Colon (tissue), 2 donors: ENCODE results near the gene CTNND2.
"Not testable (repeated sequence)": the region's sequence is repeated elsewhere in the genome, so short reads cannot be mapped to it uniquely, and the experiment has no call there.

Source experiments
- FAIRE-seq: peaks from 2 replicates; lab custom pipeline; 2012; peaks lifted over from hg19 to GRCh38; lab: Jason Lieb, UNC
- donor health status: control.
- donor health status: control.

The CTNND2 gene

DNA sequence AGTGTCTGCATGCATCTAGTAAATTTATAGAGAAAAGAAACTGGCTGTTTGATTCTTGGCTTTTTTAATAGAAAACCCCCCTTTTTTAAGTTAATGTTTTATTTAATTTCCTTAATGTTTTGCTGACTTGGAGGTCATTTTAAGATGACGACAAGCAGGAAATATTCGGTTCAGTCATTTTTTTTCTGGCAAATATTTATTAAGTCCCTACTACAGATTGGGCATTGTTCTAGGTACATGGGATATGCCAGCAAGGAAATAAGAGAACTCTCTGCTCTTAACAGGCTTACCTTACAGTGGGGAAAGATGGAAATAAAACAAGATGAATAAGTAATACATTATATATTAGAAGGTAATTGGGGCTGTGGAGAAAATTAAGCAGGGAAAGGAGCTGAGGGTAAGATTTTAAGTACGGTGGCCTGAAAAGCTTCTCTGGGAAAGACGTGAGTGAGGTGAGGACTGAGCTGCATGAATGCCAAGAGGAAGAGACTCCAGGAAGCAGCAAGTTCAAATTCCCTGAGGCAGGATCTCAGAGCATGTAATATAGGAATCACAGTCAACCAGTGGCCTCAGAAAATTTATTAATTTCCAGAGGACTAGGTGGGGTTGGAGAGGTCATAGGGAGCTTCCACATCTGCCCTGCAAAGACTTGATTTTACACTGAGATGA lies 827.2 kb downstream of the CTNND2 start:
- FAIRE-seq = no peak

DNA sequence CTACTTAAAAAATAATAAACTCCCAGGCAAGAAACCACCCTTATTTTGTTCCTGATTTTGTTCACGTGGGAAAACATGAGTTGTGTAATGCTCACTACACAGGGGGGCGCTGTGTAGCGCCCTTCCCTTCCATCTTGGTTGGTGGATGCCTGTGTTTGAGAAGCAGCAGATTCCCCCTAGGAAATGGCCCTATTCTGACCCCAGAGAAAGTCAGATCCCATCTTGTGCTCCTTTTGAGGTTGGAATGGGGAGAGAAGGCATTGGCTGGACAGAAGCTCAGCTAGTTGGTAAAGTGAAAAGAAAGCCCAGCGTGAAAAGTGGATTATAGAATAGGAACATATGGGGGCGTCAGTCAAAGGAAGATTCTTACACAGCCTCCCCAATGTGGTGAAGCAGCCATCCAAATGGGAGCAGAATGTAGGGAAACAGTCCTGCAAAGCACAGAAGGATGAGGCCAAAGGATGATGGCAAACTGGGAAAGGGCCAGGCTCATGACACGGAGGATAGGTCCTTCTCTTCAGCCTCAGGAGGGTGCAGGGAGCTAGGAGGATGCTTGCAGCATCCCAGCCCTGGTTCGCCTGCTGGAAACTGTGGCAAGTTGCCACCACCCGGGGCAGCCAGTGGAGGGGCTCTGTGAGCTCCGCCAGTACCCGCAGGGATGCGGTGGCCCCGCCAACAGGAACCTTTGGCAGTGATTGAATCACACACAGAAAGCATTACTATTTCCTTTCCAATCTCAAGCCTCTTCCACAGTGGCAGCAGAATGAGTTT lies 829.0 kb downstream of the CTNND2 start:
- FAIRE-seq = no peak

DNA sequence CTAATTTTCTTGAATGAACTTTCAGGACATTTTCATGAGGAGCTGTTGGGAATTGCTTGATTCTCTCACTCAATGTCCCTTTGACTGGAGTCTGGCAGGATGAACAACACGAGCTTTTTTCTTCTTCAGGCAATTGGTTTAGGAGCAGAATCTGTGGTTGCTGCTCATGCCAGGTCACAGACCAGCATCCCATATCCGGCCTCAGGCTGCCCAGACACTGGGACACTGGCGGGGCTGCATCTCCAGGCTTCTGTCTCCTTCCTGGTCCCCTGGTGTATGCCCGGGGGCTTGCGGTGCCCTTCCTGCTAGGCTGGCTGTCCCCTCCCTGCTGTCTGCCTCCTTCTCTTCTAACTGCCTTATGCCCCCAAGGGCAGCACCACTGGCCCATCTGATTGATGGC lies 831.7 kb downstream of the CTNND2 start:
- no peak for FAIRE-seq

DNA sequence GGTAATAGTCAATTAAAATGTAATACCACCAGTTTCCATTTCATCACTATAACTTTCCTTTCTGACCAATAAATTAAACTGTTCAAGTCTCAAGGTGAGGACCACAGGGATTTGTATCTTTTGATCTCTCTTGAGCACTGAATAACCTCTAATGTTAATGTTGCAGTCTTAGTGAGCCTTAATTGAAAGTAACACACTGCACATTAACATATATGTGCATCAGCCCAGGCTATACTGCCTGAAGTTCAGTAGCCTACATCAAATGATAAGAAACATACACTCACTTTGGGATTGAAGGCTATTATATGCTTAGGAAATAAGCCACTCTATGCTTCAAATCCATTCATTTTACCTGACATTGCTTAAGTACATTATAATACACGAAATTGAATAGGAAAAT lies 832.2 kb downstream of the CTNND2 start:
- no peak for FAIRE-seq

DNA sequence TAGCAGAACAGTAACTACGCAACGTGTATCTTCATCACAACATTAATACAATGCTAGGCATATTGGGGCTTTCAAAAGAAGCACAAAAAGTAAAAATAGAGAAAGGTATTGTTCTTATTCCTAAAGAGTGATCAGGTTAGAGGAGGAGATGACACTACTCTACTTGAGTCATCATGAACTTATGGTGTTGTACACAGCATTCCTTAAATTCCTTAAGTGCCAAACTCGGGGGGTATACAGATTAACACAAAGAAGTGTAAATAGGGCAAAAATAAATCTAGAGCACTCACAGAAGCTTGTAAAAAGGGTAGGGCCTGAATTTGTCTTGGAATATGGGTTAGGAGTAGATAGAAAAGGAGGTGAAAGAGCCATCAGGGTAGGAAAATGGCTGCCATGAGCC lies 835.2 kb downstream of the CTNND2 start:
- no peak for FAIRE-seq

DNA sequence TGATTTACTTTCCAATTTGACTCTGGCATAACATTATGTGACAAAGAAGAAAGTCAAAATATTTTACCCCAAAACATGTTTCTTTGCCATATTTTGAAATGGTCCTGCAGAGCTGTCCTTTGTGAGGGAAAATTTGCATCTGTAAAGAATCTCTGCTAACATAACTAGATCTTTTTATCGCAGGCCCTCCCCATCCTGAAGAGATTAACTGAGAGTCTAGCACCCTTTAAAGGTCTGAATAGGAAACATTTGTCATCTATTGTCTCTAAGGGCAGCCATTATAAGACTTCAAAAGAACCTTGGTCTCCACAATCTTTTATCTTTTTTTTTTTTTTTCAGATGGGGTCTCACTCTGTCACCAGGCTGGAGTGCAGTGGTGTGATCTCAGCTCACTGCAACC lies 838.5 kb downstream of the CTNND2 start:
- not testable (repeated sequence) for FAIRE-seq

DNA sequence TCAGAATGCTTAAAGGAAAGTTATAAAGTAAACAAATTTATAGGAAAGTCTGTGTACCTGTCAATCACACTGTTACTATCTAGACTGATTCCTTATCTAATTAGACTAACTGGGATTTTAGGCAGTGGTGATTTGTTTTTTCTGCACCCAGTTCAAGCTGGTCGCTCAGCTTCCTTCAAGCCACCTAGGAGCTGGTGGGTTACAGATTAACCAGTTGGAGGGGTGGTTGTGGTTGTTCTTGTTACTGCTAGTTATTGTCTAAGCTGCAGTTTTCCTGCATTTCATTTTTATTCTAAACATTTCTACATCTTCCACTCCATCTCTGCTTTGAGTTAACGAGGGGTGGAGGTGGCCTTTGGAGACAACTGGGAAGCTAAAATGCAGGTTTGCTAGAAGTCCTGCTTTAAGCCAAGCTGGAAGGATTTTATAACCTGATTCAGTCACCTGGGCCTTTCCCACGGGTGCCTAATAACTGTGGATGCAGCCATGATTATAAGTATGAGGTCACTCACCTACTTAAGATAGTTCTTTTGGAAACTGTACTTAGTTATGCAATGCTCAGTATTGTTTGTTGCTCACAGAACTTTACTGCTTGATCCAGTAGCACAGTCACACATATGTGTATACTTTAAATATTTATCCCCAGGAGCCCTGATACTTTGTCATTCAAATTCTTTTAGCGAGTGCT lies 839.3 kb downstream of the CTNND2 start:
- no peak for FAIRE-seq

DNA sequence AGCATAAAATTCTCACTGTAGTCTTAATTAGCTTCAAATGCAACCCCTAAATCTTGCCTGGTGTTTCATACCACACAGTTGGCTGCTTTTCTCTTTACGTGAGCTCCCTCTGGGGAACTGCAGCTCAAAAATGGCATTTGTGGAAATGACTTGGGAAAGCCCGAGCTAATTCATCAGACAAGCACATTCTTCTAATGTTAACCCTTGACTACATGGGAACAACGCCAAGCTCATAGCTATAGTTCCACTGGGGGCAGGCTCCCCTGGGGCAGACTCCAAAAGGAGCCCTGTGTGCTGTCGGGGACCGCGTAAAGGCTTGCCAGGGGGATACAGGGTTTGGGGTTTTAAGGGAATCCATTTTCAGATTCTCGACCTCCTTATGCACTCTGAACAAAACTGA lies 841.8 kb downstream of the CTNND2 start:
- FAIRE-seq = no peak

DNA sequence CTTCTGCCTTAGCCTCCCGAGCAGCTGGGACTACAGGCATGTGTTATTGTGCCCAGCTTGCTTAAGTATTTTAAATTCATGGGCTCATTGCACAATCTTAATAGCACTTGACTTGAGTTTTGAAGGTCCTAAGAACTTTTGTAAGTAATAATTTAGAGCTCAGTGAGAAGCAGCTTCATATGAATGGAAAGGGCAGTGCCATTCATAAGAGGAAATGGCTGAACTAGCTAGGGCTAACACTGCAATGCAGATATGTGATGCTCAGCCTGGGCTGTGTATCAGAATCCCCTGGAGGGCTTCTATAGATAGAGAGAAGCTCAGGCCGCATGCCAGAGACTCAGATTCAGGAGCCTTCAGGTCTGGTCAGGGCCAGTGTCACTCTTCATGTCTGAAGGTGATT lies 847.7 kb downstream of the CTNND2 start:
- FAIRE-seq = no peak

DNA sequence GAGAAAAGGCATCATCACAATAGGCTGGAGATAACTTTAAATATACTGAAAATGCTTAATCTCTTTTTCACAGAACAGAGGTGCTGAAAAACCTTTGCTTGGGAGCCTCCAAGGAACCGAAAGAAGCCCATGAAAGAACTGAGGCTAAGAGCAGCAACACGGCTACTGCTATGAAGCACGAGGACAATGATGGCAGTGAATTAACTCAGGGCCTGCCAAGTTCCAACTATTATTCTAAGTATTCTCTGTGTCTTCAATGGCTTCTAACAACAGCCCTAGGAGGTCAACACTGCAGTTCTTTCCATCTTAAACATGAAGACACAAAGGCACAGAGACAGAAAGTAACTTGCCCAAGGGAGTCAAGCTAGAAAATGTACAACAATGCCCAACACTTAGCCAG lies 850.2 kb downstream of the CTNND2 start:
- FAIRE-seq = no peak

DNA sequence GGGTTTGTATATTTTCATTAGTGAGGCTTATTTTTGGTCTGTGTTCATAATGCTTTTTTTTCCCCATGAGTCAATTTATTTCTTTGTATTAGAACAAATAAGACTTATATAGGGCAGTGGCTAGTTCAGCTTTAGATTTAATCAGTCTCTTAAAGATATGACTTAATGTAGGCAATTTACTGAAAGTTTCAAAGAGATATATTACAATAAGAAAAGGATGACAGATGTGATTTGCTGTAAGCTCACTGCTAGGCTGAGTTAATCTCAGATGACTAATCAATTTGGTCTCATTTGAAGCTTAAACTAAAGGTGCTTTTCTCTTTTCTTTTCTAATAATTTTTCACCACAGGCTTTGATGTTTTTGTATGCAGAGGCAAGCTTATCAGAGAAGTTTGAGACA lies 851.4 kb downstream of the CTNND2 start:
- FAIRE-seq = no peak

DNA sequence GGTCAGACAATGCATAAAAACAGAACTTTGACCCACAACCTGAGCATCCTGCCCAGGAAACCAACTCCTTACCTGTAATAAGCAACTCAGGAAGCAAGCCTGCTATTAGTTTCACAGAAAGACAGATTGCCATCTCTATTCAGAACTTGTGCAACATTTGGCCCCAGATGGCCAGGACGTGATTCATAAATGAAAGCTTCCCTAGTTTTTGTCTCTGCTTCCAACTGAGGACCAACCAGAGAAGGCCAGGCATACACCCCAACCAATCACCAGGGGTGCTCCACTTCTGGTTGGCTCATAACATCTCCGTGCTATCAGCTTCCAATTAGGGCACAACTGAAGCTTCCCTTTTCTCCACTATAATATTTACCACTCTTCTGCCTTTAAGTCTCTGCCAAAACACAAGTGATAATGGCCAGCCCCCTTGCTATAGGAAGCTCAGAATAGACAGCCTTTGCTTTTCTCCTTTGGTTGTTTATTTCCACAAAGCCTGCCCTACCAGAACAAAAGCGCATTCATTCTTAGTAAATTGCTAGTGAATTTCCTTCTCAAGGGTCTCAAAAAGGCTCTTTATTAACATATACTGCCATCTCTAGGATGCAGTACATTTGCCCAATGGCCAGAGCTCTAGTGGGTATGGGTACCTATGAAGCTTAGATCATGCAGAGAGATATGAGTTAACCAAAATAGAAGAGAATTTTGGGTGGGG lies 853.5 kb downstream of the CTNND2 start:
- FAIRE-seq = no peak

DNA sequence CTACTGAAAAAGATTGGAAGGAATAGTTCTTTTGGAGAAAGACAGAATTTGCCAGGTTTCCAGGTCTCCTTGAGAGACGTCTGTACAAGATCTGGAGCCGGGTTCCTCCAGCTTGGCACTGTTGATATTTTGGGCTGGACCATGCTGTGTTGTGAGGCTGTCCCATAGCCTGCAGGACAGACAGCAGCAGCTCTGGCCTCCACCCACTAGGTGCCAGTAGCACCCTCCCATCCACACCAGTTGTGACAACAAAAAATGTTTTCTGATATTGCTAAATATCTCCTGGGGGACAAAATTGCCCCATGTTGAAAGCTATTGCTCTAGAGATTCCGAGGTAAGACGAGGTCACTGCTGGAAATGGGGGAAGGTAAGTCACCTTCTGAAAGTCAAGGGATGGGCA lies 855.5 kb downstream of the CTNND2 start:
- no peak for FAIRE-seq

DNA sequence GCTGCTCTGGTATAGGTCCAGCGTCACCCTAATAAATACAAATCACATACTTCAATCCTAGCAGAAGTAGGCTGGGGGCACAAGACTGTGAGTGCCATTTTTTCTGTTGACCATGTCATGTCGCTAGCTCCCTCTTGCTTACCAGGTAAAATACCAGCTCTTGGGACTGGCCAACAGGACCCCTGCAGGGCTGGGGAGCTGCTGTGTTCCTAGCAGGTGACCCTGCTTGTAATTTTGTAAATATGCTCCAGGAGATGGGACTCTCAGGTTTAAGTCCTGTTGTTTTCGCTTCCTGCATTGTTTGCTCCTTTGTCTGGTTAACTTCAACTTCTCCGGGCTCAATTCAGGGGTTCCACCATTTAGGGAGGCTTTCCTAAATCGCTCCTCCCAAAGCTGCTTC lies 856.6 kb downstream of the CTNND2 start:
- no peak for FAIRE-seq

DNA sequence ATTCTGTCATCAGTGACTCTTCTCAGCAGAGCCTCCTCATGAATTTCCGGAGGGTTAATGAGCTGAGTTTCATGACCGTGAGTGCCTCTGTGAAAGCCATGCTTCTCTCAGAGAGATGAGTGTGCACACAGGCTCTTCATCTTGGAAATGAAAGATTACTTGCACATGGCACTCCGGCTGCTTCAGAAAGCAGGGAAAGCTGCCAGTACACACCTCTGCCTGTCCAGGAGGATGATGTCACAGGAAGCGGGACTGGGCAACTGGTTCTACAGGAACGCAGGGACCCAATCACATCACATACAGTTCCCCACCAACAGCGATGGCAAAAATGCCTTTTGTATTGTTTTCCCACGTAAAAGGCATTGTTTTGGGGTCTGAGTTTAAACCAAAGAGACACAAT lies 857.2 kb downstream of the CTNND2 start:
- no peak for FAIRE-seq

DNA sequence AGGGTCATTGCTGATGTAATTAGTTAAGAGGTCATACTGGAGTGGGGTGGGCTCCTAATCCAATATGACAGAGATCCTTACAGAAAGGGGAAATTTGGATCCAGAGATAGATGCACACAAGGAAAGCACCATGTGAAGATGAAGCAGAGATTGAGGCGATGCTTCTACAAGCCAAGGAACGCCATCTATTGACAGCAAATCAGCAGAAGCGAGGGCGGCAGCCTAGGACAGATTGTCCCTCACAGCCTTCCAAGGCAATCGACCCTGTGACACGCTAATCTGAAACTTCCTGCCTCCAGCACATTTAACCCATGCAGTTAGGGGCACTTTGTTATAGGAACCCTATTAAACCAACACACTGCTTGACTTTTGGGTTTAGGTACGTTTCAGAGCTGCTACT lies 858.1 kb downstream of the CTNND2 start:
- FAIRE-seq = no peak

DNA sequence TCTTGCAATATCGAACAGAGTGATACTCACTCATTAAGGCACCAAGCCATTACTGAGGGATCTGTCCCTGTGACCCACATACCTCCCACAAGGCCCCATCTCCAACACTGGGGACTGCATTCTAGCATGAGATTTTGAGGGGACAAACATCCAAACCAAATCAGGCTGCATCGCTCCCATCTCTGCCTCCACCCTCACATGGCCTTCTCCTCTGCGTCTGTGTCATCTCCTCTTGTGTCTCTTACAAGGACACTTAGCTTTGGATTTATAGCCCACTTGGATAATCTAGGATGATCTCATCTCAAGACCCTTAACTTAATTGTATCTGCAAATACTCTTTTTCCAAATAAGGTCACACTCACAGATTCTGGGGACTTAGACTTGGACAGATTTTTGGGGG lies 858.8 kb downstream of the CTNND2 start:
- no peak for FAIRE-seq

DNA sequence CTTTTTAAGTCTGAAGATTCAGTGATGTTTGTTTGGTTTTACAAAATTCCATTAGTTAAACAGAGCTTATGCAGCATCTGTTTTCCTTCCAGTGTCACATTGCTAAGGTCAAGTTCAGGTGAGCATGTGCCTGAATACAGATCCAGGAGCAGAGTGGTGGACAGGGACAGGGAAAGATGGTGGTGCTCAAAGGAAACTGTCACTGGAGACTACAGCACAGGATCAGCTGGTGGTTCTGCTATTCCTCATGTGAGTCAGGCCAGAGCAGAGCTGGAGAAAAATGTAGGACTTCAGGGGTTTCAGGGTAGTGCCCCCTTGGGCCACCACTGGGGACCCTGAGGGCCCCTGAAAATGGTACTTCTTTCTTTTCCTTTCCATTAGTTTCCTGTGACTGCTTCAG lies 859.7 kb downstream of the CTNND2 start:
- FAIRE-seq = no peak

DNA sequence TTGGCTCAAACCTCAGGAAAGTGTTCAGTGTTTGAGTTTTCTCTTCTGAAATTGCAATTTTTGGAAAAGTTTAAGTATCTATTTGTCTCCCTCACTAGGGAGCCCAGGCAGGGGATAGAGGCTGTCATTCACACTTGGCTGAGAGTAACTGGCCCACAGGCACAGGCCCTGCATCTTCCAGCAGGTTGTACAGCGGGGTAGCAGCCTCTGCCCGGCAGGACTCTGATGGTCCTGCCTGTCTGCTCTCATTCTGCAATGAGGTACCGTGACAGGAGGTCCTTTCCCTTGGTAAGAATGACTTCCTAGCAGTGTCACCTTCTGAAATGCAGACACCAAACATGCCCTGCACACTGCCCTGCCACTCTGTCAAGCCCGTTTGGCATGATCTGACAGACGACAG lies 860.4 kb downstream of the CTNND2 start:
- FAIRE-seq = no peak

DNA sequence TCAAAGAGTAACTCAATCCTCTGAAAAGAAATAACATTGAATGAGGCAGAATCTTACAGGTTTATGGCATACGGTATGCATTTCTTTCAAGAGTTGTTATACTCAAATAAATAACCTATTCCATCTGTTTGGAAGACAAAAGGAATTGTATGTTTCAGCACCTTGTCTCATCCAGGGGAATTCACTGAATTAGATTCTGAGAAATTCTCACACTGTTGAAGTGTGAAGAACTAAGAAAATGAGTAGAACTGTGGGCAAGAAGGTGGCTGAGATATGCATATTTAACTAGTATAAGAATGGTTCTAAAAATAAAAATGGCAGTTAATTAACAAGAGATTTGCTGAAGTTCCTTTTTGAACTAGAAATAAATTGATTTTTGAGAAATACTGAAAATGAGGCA lies 863.9 kb downstream of the CTNND2 start:
- no peak for FAIRE-seq

DNA sequence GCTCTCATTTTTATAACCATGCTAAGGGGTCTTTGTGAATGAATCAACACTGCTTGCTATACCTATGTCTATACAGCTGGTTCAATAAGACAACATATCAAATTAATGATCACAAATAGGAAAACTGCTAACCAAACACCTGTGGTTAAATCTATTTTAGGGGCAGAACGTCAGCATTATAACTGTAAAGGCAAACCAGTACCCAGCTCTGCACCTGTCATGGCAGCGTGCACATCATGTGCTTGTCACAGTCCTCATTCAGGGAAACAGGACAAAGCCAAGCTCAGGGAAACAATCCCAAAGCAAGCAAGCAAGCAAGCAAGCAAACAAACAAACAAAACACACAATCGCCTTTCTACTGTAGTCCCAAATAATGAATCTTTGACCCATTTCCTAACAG lies 865.5 kb downstream of the CTNND2 start:
- no peak for FAIRE-seq

DNA sequence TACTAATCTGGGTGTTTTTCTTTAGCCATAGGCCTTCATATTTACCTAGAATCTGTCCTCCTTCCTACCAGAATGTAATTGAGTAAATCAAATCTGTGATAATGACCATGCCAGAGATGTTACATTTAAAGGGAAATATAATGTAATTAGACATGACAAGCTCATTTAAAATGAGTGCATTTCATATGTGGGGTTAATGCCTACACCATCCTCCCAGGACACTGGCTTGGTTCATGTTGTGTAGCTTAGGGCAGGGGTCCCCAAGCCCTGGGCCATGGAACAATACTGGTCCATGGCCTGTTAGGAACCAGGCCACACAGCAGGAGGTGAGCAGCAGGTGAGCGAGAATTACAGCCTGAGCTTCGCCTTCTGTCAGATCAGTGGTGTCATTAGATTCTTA lies 866.3 kb downstream of the CTNND2 start:
- no peak for FAIRE-seq

DNA sequence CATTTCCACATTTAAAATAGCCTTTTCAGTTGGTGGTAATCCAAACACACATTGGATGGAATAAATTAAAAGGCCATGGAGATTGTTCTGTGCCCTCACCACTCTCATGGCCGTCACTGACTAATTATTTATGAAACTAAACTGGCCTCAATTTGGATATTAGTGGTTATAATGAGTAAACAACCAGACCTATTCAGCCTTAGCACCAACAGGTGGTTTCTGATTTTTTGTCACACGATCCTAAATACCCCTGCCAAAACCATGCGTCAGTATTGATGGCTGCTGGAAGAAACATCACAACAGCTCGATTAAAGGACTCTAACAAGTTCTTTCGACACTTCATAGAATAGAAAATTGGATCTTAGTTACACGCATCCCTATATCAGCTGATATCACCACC lies 867.2 kb downstream of the CTNND2 start:
- FAIRE-seq = no peak
